Inflammatory macrophage treated with lipopolysaccharide for 4 hours (primary cell): ENCODE measurements around the gene OSBPL2.

Experiments used
- DNase-seq: peaks from one replicate; pipeline ENCODE4 v3.0.0-alpha.2; 2020

OSBPL2 gene

GRCh38 chr20:62208061-62208794 lies 30.1 kb upstream of the OSBPL2 start:
- DNase-seq, result no peak

DNA sequence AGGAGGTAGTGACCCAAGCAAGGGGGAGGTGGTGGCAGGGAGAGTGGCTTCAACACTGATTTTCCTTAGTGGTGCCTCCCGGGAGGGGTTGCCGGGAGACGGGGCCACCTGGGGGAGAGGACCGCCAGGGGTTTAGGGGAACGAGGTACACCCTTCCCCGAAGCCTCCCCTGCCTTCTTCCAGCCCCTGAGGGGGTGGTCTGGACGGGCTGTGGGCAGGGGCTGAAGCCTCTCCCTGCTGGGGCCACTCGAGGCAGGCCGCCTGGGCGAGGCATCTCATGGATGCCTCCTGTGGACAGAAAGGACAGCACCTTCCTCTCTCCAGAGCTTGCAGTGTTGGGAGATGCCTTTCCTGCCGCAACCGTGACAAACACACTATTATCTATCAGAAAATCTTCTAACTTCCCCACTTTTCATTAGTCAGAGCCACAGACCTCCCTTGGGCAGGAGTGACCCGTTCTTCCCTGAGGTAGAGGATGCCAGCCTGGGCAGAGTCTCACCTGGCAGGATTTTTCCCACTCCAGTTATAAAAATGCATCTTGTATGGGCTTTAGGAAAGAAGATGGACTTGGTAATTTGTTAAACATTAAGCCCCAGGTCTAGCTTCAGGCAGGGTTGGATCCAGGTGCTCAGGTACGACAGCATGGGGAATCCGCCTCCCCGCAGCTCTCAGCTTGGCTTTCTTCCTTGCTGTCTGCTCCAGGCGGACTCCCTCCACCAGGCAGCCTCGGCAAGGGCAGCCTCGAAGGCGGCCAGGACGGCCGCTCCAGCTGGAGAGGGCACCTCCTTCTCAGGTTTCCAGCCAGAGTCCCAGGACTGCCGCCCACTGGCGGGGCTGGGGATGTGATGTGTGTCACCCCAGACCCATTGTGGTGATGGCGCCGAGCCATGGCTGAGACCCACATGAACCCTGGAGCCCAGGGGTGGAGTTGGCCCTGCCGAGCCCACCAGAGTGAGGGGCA lies 29.2 kb upstream of the OSBPL2 start:
- DNase-seq, result no peak

GRCh38 chr20:62209850-62210495 lies 28.3 kb upstream of the OSBPL2 start:
- no peak for DNase-seq

- no peak for DNase-seq
These were observed 27.8 kb upstream of the OSBPL2 start for GRCh38 chr20:62210496-62210855.

DNA sequence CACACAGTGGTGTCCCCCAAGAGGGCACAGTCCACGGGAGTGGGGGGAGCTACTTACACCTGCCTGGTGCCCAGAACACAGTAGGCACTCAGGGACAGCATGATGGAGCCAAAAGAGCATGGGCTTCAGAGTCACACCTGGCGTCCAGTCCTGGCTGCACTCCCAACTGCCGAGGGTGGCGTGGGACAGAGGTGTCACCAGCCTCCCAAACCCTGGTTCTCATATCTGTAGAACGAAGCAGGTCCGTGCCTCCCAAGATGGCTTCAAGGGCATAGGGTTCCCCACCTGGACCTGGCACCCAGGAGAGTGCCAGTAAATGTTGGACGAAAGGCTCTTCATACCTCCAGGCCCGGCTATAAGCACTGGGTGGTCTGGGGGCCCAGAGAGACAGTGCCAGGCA lies 27.1 kb upstream of the OSBPL2 start:
- DNase-seq, result no peak

GRCh38 chr20:62211769-62212288 lies 26.5 kb upstream of the OSBPL2 start:
- DNase-seq, result no peak

- no peak for DNase-seq
These were observed 26.0 kb upstream of the OSBPL2 start for GRCh38 chr20:62212299-62212698.

- no peak for DNase-seq
These were observed 24.3 kb upstream of the OSBPL2 start for GRCh38 chr20:62214067-62214466.

DNA sequence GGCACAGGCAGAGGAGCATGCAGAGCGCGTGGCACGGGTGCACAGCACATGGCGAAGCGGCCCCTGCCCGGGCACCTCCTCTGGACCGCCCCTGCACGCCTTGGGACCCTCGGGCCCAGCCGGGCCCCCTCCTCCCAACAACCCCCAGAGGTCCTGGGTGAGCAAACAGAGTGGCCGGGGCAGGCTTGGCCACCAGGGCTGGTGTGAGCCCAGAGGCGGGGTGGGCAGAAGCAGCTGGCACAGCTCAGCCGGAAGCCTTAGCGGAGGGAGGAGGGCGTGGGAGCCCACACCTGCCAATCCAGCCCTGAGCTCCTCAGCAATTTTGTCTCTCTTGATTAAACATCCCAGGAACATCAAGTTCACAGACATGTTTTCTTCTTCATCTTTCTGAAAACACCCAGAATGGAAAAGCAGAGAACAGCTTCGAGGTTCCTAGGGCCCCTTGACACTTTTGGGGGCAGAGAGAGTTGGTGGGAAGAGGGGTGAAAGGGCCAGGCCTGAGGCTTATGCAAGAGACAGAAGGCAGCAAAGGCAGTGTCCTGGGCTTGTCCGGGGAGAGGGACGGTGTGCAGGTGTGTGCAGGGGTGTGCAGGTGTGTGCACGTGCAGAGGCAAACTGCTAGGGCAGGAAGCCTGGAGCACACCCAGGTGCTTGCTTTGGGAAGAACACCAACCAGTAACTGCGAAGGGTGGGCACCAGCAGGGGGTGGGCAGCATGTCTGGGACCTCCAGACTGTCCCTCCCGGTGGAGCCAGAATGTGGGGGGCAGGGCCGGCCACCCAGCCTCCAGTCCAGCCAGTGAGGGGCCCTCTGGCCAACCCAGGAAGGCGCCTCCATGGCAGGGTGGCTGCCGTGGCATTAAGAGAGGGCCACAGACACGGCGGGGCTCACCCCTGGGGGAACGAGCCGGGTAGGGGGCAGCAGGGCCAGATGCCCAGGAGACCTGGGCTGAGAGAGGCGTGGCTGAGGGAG lies 23.0 kb upstream of the OSBPL2 start:
- no peak for DNase-seq

DNA sequence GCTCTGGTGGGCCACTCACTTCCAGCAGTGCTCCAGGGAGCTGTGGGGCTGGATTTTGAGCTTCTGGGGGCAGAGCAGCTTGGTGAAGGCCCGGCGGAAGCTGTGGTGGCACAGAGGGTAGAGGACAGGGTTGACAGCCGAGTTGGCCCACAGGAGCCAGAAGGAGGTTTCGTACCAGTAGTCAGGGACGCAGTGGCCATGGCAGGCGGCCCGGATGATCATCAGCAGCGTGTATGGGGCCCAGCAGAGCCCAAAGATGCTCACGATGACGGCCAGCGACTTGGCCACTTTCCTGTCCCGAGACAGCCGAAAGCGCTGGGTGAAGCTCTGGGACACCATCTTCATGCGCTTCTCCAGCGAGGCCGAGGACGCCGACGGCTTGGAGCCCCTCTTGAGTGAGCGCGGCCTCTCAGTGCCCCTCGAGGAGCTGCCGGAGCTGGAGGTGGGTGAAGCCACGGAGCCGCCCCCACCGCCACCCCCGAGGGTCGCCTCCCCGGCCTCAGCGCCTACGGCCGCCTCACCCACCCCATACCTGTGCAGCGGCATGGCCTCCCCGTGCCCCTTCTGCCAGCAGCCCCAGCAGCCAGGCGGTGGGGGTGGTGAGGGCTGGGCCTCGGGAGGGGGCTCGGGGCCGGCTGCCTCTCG lies 22.2 kb upstream of the OSBPL2 start:
- no peak for DNase-seq

- no peak for DNase-seq
These were observed 21.4 kb upstream of the OSBPL2 start for GRCh38 chr20:62216636-62217566.

- DNase-seq, result no peak
These were observed 20.2 kb upstream of the OSBPL2 start for GRCh38 chr20:62217913-62218773.

DNA sequence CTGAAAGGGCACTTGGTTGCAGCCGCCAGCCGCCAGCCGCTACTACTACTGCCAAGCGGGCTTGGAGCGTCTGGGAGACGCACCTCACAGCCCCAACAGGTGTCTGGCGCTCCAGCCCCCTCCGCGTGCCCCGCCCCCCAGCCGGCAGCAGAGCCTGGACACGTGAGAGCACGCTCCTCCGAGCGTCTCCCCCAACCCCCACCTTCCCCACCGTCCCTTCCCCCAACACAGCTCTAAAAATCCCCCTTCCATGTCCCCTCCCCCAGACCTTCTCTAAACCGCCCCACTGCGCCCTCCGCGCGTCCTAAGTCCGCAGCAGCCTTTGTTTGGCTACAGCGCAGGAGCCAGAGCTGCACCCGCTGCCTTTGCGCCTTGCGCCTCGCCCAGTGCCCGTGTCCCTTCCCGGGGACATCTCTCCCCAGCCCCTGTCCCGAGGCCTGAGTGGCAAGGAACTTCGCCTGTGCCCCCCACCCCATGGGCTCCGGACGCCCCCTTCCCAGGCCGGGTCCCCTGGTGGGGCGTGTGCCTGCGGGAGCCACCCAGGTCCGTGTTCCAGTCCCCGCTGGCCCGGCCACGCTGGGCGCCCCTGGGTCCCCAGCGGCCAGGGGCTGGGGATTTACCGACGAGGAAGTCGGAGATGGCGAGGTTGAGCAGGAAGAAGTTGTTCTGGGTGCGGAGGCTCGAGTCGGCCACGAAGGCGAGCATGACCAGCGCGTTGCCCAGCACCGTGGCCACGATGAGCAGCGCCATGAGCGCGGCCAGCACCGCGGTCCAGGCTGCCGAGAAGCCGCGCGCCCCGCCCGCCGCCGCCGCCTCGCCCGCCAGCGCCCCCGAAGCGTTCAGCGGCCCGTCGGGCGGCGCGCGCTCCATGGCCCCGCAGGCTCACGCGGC lies 19.0 kb upstream of the OSBPL2 start:
- no peak for DNase-seq

DNA sequence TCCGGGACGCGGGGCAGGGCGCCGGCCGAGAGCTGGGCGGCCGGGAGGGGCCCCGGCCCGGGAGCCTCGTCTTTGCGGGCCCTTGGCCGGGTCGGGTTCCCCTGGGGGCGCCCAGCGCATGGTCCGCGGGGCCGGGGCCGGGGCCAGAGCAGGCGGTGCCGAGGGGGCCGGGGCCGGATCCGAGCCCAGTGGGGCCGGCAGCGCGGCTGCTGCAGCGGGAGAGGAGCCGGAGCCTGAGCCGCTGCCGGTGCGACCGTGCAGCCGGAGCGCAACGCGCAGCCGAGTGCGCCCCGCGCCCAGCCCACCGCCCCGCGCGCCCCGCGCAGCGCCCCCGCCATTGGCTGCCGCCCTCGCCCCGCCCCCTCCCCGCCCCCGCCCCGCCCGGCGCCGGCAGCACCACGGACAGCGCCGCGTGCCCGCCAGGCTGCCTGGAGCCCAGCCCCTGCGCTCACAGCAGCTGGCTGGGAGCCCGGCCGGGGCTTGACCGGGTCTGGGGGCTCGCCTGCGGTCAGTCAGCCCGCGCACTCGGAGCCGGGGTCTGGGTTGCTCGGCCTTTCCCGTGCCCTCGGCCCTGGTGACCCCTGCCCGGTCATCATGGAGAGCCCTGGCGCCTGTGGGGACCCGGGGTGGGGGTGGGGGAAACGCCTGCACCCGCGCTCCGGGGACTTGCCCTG lies 18.2 kb upstream of the OSBPL2 start, which contains the start of gene HRH3:
HRH3 (minus strand) TSS at position 287 of the 674 bp plus-strand sequence. CDS start 308 bp downstream, outside the sequence.
- no peak for DNase-seq

GRCh38 chr20:62220666-62221568 lies 17.4 kb upstream of the OSBPL2 start:
- no peak for DNase-seq

GRCh38 chr20:62222266-62222850 lies 16.0 kb upstream of the OSBPL2 start:
- no peak for DNase-seq
